ENCODE data around the gene UPP1.
"Not testable (repeated sequence)": the region's sequence is repeated elsewhere in the genome, so short reads cannot be mapped to it uniquely, and the experiment has no call there.

The UPP1 gene

GRCh38 chr7:48112401-48113165 lies 23.5 kb downstream of the UPP1 start:
- DNase-seq (ENCODE audit: low spot score), result no peak
- no peak for TF ChIP-seq CTCF (IDR thresholded peaks at IDR 0.05; ENCODE audit: extremely low read depth, missing control alignments)

GRCh38 chr7:48113275-48113674 lies 24.2 kb downstream of the UPP1 start:
- TF ChIP-seq CTCF (IDR thresholded peaks at IDR 0.05; ENCODE audit: extremely low read depth, missing control alignments), result no peak
- no peak for DNase-seq (ENCODE audit: low spot score)

- no peak for TF ChIP-seq CTCF (IDR thresholded peaks at IDR 0.05; ENCODE audit: extremely low read depth, missing control alignments)
- no peak for DNase-seq (ENCODE audit: low spot score)
Observed at GRCh38 chr7:48114115-48114514, 25.1 kb downstream of the UPP1 start.

GRCh38 chr7:48114589-48114988 lies 25.5 kb downstream of the UPP1 start:
- DNase-seq (ENCODE audit: low spot score), result no peak
- TF ChIP-seq CTCF (IDR thresholded peaks at IDR 0.05; ENCODE audit: extremely low read depth, missing control alignments), result no peak

GRCh38 chr7:48116043-48116442 lies 27.0 kb downstream of the UPP1 start:
- DNase-seq (ENCODE audit: low spot score), result no peak
- no peak for TF ChIP-seq CTCF (IDR thresholded peaks at IDR 0.05; ENCODE audit: extremely low read depth, missing control alignments)

- no peak for TF ChIP-seq CTCF (IDR thresholded peaks at IDR 0.05; ENCODE audit: extremely low read depth, missing control alignments)
- no peak for DNase-seq (ENCODE audit: low spot score)
Observed at GRCh38 chr7:48118041-48118440, 29.0 kb downstream of the UPP1 start.

GRCh38 chr7:48120536-48120935 lies 31.5 kb downstream of the UPP1 start:
- not testable (repeated sequence) for DNase-seq (ENCODE audit: low spot score)

GRCh38 chr7:48126037-48126436 lies 37.0 kb downstream of the UPP1 start:
- no peak for TF ChIP-seq CTCF (IDR thresholded peaks at IDR 0.05; ENCODE audit: extremely low read depth, missing control alignments)
- DNase-seq (ENCODE audit: low spot score), result no peak
